GM18907 (cell line): ENCODE data around the gene MAP3K3.

Source experiments
- ATAC-seq: cut with Tn5 transposase; IDR thresholded peaks from one replicate; pipeline ENCODE4 v1.9.1; 2021; ENCODE audit warnings: mild to moderate bottlenecking, moderate library complexity; ENCODE audit not compliant: unreplicated experiment

MAP3K3 gene

GRCh38 chr17:63621684-63622573 is at the start of gene MAP3K3:
Gene MAP3K3, plus strand, starts transcription at chr17:63622417. Its CDS starts 343 bp downstream, at chr17:63622760.
- ATAC-seq, result peak; percentile 95

GRCh38 chr17:63573634-63574033 is 48.6 kb upstream of the MAP3K3 start:
- no peak for ATAC-seq

DNA sequence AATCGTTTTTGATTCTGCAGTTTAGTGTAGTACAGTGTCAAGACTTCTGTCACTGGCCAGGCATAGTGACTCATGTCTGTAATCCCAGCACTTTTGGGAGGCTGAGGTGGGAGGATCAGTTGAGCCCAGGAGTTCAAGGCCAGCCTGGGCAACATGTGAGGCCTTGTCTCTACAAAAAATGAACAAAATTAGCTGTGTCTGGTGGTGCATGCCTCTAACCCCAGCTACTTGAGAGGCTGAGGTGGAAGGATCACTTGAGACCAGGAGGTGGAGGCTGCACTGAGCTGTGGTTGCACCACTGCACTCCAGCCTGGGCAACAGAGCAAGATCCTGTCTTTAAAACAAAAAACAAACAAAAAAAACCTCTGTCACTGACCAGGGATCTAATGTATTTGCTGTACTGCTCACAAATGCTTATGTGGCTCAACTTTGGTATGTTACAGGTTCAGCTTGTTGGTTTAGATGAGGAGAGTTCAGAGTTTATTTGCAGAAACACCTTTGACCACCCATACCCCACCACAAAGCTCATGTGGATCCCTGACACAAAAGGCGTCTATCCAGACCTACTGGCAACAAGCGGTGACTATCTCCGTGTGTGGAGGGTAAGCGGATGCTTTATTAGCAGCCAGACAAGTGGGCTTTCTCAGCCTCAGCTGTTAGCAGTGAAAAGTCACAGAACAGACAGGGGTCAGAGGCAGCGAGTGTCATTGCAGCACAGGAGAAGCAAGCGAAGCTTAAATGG is 44.0 kb upstream of the MAP3K3 start:
- no peak for ATAC-seq

DNA sequence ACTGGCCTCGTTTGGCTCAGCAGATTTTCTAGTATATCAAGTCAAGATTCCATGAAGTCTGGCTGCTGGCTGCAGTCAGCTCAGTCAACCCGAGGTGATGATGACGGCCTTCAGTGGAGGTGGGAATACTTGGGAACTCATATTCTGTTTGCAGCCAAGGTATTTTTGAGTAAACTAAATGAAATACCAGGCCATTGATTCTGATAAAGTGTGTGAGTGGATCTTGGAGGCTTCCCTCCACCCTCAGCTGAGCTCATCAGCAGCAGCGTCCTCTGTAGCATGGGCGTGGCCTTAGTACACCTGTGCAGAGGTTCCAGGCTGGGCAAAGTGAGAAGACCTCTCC is 43.5 kb upstream of the MAP3K3 start:
- no peak for ATAC-seq

GRCh38 chr17:63579633-63580032 is 42.6 kb upstream of the MAP3K3 start:
- ATAC-seq, result no peak

DNA sequence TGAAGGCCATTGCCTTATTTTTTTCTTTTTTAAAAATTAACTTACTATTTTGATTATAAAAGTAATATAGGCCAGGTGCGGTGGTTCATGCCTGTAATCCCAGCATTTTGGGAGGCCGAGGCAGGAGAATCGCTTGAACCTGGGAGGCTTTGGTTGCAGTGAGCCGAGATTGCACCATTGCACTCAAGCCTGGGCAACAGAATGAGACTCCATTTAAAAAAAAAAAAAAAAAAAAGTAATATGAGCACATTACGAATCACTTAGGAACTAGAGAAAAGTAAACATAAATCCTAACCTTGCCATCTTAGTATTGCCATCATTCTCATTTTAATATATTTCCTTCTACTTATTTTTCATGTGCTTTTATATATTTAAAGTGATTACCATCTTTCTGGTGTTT is 34.4 kb upstream of the MAP3K3 start:
- no peak for ATAC-seq

DNA sequence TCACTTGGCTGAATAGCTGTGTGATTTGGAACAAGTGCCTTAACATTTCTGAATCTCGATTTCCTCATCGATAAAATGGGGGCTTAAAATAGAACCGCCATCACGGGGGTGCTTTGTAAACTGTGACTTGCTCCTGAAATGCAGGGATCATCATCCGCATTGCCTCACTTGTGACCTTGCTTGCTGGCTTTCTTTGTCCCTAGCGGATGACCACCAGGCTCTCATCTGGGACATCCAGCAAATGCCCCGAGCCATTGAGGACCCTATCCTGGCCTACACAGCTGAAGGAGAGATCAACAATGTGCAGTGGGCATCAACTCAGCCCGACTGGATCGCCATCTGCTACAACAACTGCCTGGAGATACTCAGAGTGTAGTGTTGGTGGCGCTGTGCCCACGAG is 33.4 kb upstream of the MAP3K3 start:
- no peak for ATAC-seq

DNA sequence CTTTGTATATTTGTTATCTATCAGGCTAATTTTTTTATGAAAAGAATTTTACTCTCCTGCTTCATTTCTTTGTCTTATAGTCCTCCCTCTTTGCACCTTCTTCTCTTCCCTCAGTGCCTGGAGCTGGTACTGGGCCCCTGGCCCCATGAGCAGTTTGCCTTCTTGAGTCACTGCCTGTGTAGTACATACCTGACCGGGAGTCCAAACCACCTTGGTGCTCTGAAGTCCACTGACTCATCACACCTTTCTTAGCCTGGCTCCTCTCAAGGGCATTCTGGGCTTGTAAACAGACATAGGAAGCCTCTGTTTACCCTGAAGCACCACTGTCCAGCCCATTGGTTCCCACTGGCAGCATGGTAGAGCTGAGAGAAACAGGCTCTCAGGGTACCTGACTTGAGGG is 32.6 kb upstream of the MAP3K3 start:
- no peak for ATAC-seq

DNA sequence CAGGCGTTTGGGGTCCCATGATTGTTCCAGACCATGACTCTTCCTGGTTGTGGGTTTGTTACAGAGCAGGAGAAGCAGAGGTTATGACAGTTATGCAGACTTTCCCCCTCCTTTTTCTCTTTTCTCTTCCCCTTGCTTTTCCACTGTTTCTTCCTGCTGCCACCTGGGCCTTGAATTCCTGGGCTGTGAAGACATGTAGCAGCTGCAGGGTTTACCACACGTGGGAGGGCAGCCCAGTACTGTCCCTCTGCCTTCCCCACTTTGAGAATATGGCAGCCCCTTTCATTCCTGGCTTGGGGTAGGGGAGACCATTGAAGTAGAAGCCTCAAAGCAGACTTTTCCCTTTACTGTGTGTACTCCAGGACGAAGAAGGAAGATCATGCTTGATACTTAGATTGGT is 29.4 kb upstream of the MAP3K3 start:
- no peak for ATAC-seq

DNA sequence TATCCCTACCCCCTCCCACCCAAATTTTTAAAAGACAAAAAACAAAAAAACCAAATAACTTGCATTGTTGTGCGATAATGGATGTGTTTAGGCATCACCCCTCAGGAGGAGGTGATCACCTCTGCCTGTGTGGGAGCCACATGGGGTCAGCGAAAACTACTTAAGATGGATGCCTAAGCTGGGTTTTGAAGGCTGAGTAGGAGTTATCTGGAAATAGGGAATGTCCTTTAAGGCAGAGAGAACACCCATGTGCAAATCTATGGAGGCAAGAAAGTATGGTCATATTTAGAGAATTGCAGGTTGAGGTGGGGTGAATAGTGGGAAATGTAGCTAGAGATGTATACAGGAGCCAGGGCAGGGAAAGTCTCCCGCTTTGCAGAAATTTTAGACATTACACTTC is 27.1 kb upstream of the MAP3K3 start:
- no peak for ATAC-seq

- no peak for ATAC-seq
Observed at GRCh38 chr17:63596856-63597586, 25.2 kb upstream of the MAP3K3 start.

DNA sequence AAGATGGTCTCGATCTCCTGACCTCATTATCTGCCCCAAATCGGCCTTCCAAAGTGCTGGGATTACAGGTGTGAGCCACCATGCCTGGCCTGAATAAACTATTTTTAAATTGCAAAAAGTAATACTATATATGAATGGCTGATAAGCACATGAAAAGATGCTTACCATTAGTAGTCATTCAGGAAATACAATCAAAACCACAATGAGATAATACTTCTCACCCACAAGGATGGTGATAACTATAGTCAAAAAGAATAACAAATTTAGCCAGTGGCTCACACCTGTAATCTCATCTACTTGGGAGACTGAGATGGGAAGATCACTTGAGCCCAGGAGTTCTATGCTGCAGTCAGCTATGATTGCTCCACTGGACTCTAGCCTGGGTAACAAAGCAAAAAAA is 23.9 kb upstream of the MAP3K3 start:
- no peak for ATAC-seq

DNA sequence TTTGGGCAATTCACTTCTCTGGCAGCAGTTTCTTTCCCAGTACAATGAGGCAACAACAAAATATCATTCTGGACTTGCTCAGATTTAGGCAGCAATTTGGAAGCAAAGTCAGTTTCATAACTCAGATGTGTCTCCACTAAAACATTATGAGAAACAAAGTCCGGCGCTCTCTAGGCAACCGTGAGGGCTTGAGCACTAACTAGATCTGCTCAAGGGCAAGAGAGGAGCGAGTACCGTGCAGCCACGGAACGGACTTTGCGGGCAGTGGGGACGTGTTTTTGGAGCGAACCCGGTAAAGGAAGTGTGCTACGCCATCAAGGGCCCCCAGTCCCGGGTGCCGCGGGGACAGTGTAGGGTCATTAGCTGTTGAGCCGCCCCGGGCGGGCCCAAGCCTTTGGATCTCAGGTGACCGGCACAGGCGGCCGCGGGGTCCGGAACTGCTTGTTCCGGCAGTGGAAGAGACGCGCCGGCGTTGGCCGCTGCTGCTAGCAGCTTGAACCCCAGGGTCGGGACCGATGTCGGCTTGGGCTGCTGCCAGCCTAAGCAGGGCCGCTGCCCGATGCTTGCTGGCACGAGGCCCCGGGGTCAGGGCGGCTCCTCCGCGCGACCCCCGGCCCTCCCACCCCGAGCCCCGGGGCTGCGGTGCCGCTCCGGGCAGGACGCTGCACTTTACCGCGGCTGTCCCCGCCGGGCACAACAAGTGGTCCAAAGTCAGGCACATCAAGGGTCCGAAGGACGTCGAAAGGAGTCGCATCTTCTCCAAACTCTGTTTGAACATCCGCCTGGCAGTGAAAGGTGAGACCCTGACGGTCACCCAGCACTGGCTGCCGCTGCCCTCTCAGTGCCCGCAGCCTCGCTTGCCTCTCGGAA is 21.4 kb upstream of the MAP3K3 start, which contains the start of gene TACO1:
Gene TACO1 (plus strand): TSS at position 327 of the 870 bp plus-strand sequence. CDS start 189 bp downstream, at position 516.
- peak; percentile 93 for ATAC-seq

- no peak for ATAC-seq
Observed at GRCh38 chr17:63601439-63602371, 20.5 kb upstream of the MAP3K3 start.

DNA sequence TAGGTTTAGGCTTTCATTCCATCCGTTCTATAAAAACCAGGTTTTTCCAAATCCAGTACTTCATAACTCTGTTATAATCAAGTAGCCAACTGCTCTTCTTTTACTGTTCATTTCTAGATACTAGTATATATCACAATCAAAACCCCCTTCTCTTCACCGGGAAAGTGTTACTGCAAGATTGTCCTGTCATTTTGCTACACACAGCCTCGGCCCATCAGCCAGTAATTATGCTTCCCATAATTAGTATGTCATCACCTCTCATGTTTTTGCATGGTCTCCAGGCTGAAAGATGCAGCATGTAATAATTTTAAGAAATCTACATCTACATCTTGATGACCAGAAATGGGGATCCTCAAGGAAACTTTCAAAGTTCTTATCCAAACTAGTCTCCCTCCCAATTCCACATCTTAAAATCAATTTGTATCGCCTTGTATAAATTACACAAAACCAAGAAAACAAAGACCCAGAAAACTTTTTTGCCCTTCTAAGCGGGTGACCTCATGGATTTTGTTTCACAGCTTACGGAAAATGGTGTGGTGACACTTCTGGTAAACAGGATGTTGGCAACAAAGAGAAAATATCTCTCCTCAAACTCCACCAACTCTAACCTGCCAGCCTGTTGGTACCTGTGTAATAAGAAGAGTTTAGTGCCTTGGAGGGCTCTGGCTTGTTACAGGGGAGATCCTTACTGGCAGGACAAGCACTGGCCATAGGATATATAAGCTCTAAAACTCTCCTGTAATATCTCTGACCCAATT is 12.2 kb upstream of the MAP3K3 start:
- ATAC-seq, result no peak

- ATAC-seq, result no peak
Observed at GRCh38 chr17:63610854-63611253, 11.4 kb upstream of the MAP3K3 start.

GRCh38 chr17:63611354-63611753 is 10.9 kb upstream of the MAP3K3 start:
- no peak for ATAC-seq

DNA sequence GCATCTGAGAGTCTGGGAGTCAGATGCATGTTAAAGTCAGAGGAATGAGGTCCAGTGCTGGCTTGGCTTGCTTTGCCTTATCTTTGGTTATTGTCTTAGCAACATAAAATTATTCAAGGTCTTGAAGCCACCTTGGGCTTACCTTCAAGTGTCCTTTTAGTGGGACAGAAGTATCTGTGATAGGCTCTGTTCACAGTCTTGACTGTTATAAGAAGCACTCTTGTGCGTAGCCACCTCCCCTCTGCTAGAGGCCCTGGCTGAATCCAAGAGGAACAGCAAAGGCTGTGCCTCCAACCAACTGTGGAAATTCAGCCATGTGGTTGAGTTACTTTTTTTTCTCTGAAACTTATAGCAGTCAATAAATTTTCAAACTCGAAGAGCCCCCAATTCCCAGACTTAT is 8.6 kb upstream of the MAP3K3 start:
- no peak for ATAC-seq

GRCh38 chr17:63621229-63621683 is 961 bp upstream of the MAP3K3 start:
- ATAC-seq, result no peak
